HepG2 (cell line): ENCODE measurements around the gene POLA2. TPM values are rescaled to one million over a fixed set of nuclear protein-coding genes. Genes with fewer than 3 reads are reported as not detected.
A peak's percentile ranks its signal among the peaks of the same experiment; 100 is the strongest.

Source experiments
- BHLHE40 ChIP-seq: IDR thresholded peaks from 2 replicates; pipeline ENCODE4 v1.6.1; 2011; ENCODE audit warnings: low read length, improper control_type of control experiment
- FIP1L1 ChIP-seq: fragments of 200-400 bp; formaldehyde crosslinking; IDR thresholded peaks from 2 replicates; pipeline ENCODE4 v1.6.1; 2018; ENCODE audit warnings: low read depth, mild to moderate bottlenecking, low read length, moderate library complexity, borderline replicate concordance; ENCODE audit not compliant: insufficient read depth
- HDAC1 ChIP-seq: sonication (generic); formaldehyde crosslinking; IDR thresholded peaks from 2 replicates; pipeline ENCODE4 v1.5.1; 2020; ENCODE audit warnings: mild to moderate bottlenecking, missing genetic modification reagents
- KDM1A ChIP-seq: IDR thresholded peaks from 2 replicates; pipeline ENCODE4 v1.6.1; 2016; ENCODE audit warnings: missing compliant biosample characterization
- KDM5A ChIP-seq: fragments of 200-600 bp; sonication (generic); IDR thresholded peaks from 2 replicates; pipeline ENCODE4 v1.7.0; 2018; ENCODE audit warnings: antibody characterized with exemption, mild to moderate bottlenecking, low read length, borderline replicate concordance
- PRPF4 ChIP-seq: fragments of 200-400 bp; formaldehyde crosslinking; IDR thresholded peaks from 2 replicates; pipeline ENCODE4 v1.6.1; 2016; ENCODE audit warnings: low read length, low read depth; ENCODE audit not compliant: poor library complexity, severe bottlenecking
- RORA ChIP-seq: sonication (generic); formaldehyde crosslinking; IDR thresholded peaks from 2 replicates; pipeline ENCODE4 v1.5.0; 2020; ENCODE audit warnings: mild to moderate bottlenecking, missing genetic modification reagents, moderate library complexity
- RXRA ChIP-seq: sonication (generic); formaldehyde crosslinking; IDR thresholded peaks from 2 replicates; pipeline ENCODE4 v1.5.1; 2020; ENCODE audit warnings: missing genetic modification reagents
- ZNF205 ChIP-seq: IDR thresholded peaks from 2 replicates; pipeline ENCODE4 v1.6.1; 2018; ENCODE audit warnings: missing biosample characterization, missing genetic modification reagents
- ZNF251 ChIP-seq: sonication (generic); formaldehyde crosslinking; IDR thresholded peaks from 2 replicates; pipeline ENCODE4 v1.9.0; 2021; ENCODE audit warnings: mild to moderate bottlenecking, missing genetic modification reagents
- ZNF776 ChIP-seq: sonication (generic); formaldehyde crosslinking; IDR thresholded peaks from 2 replicates; pipeline ENCODE4 v1.4.0; 2020; ENCODE audit warnings: mild to moderate bottlenecking, missing genetic modification reagents
- polyA plus RNA-seq, 8 experiments: library from polyadenylated mRNA; depleted of rRNA in 3 of 8; stranded (reverse) in 7 of 8; unstranded in 1 of 8; fragments of >200 nt; fragmentation: Illumina TruSeq in 4 of 8; extraction: Trizol in 4 of 8; gene quantifications; 2 replicates each; pipeline versions ENCODE4 v1.2.1 to v1.2.3, GENCODE V29; 2011 to 2016; ENCODE audit warnings: low read depth in 4 of 8, missing spikeins in 1 of 8, mixed read lengths in 1 of 8; ENCODE audit not compliant: insufficient read depth in 1 of 8
- total RNA-seq, 5 experiments: library from RNA; depleted of rRNA; stranded (reverse); fragments of >200 nt; fragmentation: Illumina TruSeq; extraction: Trizol; gene quantifications; 2 replicates each; pipeline ENCODE4 v1.2.3, GENCODE V29; 2016; ENCODE audit warnings: low read depth in 1 of 5
- TF ChIP-seq, protein P1 (sequence below): sonication (generic); formaldehyde crosslinking; IDR thresholded peaks from 2 replicates; pipeline ENCODE4 v1.5.0; 2020; ENCODE audit warnings: mild to moderate bottlenecking, missing genetic modification reagents, borderline replicate concordance
- TF ChIP-seq, protein P2 (sequence below): sonication (generic); formaldehyde crosslinking; IDR thresholded peaks from 2 replicates; pipeline ENCODE4 v1.5.1; 2020; ENCODE audit warnings: mild to moderate bottlenecking, missing genetic modification reagents, moderate library complexity
- TF ChIP-seq, protein P3 (sequence below): sonication (generic); formaldehyde crosslinking; IDR thresholded peaks from 2 replicates; pipeline ENCODE4 v1.4.0; 2020; ENCODE audit warnings: missing genetic modification reagents
- TF ChIP-seq, protein P4 (sequence below): sonication (generic); formaldehyde crosslinking; IDR thresholded peaks from 2 replicates; pipeline ENCODE4 v1.5.1; 2020; ENCODE audit warnings: missing genetic modification reagents, mild to moderate bottlenecking, borderline replicate concordance
- TF ChIP-seq, protein P5 (sequence below): IDR thresholded peaks from 2 replicates; pipeline ENCODE4 v1.6.1; 2018; ENCODE audit warnings: missing genetic modification reagents, mild to moderate bottlenecking, missing compliant biosample characterization
- TF ChIP-seq, protein P6 (sequence below): sonication (generic); formaldehyde crosslinking; IDR thresholded peaks from 2 replicates; pipeline ENCODE4 v1.4.0; 2020; ENCODE audit warnings: missing genetic modification reagents, mild to moderate bottlenecking, borderline replicate concordance

The POLA2 gene
- total and polyA plus RNA-seq, 2 of the 13 experiments (the other 11 are each of a cell fraction or from before 2014, with no cell fraction given) = 9.7 to 15.6 TPM

DNA sequence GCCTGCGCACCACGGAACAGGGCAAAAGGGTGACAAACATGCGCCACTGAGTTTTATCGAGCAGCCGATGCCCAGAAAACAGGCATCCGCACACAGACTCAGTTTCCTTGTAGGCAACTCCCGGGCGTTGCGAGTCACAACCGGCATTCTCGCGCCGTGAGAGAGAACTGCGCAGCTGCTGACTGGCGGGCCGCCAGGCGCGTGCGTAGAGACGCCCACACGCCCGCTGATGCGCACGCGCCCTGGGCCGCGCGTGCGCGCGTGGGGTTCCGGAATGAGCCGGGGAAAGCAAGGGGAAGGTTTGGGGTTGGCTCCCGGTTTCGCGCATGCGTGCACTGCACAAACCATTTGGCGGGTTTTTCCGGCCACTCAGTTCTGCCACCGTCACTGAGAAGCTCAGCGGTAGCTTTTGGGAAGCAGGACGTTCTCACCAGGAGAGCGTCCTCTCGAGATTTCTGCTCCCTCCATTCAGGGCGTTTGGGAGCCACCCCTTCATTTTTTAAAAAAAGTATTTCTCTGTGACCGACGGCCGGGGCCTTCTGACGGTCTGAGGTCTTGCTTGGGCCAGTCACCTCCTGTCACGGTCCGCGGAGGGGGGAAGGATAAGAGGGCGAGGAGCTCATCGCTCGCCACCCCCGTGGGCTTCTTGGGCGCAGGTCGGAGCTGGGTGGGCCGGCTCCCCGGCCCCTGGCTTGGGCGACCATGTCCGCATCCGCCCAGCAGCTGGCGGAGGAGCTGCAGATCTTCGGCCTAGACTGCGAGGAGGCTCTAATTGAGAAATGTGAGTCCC is at the start of gene POLA2 (continued):
- TF ChIP-seq, protein P1, sequence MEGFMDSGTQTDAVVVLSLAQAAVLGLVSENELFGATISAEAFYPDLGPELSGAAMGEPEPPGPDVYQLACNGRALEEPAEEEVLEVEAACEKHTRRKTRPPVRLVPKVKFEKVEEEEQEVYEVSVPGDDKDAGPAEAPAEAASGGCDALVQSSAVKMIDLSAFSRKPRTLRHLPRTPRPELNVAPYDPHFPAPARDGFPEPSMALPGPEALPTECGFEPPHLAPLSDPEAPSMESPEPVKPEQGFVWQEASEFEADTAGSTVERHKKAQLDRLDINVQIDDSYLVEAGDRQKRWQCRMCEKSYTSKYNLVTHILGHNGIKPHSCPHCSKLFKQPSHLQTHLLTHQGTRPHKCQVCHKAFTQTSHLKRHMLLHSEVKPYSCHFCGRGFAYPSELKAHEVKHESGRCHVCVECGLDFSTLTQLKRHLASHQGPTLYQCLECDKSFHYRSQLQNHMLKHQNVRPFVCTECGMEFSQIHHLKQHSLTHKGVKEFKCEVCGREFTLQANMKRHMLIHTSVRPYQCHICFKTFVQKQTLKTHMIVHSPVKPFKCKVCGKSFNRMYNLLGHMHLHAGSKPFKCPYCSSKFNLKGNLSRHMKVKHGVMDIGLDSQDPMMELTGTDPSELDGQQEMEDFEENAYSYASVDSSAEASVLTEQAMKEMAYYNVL = peak; percentile 28; the same call in 1 of the 2 replicates
- TF ChIP-seq RORA (no peak), KDM1A (CRISPR knock-in tag) (no peak), ZNF205 (CRISPR knock-in tag) (no peak), ZNF251 (no peak), PRPF4 (no peak), KDM5A (peak; percentile 69; the same call in 1 of the 2 replicates), RXRA (CRISPR knock-in tag) (no peak), FIP1L1 (0 out of 2 replicates have a peak, but pooled peaks have one; percentile 78), HDAC1 (CRISPR knock-in tag) (peak; percentile 34), ZNF776 (CRISPR knock-in tag) (no peak), BHLHE40 (peak; percentile 60; the same call in 1 of the 2 replicates)
- TF ChIP-seq, protein P2, sequence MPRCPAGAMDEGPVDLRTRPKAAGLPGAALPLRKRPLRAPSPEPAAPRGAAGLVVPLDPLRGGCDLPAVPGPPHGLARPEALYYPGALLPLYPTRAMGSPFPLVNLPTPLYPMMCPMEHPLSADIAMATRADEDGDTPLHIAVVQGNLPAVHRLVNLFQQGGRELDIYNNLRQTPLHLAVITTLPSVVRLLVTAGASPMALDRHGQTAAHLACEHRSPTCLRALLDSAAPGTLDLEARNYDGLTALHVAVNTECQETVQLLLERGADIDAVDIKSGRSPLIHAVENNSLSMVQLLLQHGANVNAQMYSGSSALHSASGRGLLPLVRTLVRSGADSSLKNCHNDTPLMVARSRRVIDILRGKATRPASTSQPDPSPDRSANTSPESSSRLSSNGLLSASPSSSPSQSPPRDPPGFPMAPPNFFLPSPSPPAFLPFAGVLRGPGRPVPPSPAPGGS (CRISPR knock-in tag) = peak; percentile 63; the same call in 1 of the 2 replicates
- TF ChIP-seq, protein P3, sequence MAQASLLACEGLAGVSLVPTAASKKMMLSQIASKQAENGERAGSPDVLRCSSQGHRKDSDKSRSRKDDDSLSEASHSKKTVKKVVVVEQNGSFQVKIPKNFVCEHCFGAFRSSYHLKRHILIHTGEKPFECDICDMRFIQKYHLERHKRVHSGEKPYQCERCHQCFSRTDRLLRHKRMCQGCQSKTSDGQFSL (CRISPR knock-in tag) = no peak; the same call in 1 of the 2 replicates
- TF ChIP-seq, protein P4, sequence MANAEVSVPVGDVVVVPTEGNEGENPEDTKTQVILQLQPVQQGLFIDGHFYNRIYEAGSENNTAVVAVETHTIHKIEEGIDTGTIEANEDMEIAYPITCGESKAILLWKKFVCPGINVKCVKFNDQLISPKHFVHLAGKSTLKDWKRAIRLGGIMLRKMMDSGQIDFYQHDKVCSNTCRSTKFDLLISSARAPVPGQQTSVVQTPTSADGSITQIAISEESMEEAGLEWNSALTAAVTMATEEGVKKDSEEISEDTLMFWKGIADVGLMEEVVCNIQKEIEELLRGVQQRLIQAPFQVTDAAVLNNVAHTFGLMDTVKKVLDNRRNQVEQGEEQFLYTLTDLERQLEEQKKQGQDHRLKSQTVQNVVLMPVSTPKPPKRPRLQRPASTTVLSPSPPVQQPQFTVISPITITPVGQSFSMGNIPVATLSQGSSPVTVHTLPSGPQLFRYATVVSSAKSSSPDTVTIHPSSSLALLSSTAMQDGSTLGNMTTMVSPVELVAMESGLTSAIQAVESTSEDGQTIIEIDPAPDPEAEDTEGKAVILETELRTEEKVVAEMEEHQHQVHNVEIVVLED = peak; percentile 87
- TF ChIP-seq, protein P5, sequence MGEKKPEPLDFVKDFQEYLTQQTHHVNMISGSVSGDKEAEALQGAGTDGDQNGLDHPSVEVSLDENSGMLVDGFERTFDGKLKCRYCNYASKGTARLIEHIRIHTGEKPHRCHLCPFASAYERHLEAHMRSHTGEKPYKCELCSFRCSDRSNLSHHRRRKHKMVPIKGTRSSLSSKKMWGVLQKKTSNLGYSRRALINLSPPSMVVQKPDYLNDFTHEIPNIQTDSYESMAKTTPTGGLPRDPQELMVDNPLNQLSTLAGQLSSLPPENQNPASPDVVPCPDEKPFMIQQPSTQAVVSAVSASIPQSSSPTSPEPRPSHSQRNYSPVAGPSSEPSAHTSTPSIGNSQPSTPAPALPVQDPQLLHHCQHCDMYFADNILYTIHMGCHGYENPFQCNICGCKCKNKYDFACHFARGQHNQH = peak; percentile 33; the same call in 1 of the 2 replicates
- TF ChIP-seq, protein P6, sequence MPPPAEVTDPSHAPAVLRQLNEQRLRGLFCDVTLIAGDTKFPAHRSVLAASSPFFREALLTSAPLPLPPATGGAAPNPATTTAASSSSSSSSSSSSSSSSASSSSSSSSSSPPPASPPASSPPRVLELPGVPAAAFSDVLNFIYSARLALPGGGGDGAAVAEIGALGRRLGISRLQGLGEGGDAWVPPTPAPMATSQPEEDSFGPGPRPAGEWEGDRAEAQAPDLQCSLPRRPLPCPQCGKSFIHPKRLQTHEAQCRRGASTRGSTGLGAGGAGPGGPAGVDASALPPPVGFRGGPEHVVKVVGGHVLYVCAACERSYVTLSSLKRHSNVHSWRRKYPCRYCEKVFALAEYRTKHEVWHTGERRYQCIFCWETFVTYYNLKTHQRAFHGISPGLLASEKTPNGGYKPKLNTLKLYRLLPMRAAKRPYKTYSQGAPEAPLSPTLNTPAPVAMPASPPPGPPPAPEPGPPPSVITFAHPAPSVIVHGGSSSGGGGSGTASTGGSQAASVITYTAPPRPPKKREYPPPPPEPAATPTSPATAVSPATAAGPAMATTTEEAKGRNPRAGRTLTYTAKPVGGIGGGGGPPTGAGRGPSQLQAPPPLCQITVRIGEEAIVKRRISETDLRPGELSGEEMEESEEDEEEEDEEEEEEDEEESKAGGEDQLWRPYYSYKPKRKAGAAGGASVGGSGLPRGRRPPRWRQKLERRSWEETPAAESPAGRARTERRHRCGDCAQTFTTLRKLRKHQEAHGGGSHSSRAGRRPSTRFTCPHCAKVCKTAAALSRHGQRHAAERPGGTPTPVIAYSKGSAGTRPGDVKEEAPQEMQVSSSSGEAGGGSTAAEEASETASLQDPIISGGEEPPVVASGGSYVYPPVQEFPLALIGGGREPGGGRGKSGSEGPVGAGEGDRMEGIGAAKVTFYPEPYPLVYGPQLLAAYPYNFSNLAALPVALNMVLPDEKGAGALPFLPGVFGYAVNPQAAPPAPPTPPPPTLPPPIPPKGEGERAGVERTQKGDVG (CRISPR knock-in tag) = 0 out of 2 replicates have a peak, but pooled peaks have one; percentile 15
